ENCODE results near the gene SPOCD1.

SPOCD1 gene

GRCh38 chr1:31839662-31840343 is 24.0 kb upstream of the SPOCD1 start:
- no peak for TF ChIP-seq CTCF (conservative IDR thresholded peaks at IDR 0.05; ENCODE audit: low read depth, low read length)
- H3K4me3 ChIP-seq (ENCODE audit: low read length): no peak overlapping the region
- DNase-seq (ENCODE audit: low read depth): no peak

- no peak overlapping the region for H3K4me3 ChIP-seq (ENCODE audit: low read length)
- TF ChIP-seq CTCF (conservative IDR thresholded peaks at IDR 0.05; ENCODE audit: low read depth, low read length): no peak
- DNase-seq (ENCODE audit: low read depth): no peak
Measured at GRCh38 chr1:31837451-31838158, 21.8 kb upstream of the SPOCD1 start.

GRCh38 chr1:31836638-31837037 is 20.8 kb upstream of the SPOCD1 start:
- no peak for DNase-seq (ENCODE audit: low read depth)
- TF ChIP-seq CTCF (conservative IDR thresholded peaks at IDR 0.05; ENCODE audit: low read depth, low read length): no peak
- H3K4me3 ChIP-seq (ENCODE audit: low read length): no peak overlapping the region

- DNase-seq (ENCODE audit: low read depth): no peak
- no peak for TF ChIP-seq CTCF (conservative IDR thresholded peaks at IDR 0.05; ENCODE audit: low read depth, low read length)
- H3K4me3 ChIP-seq (ENCODE audit: low read length): no peak overlapping the region
Measured at GRCh38 chr1:31835415-31835814, 19.6 kb upstream of the SPOCD1 start.

GRCh38 chr1:31834501-31834900 is 18.7 kb upstream of the SPOCD1 start:
- no peak for TF ChIP-seq CTCF (conservative IDR thresholded peaks at IDR 0.05; ENCODE audit: low read depth, low read length)
- H3K4me3 ChIP-seq (ENCODE audit: low read length): no peak overlapping the region
- no peak for DNase-seq (ENCODE audit: low read depth)

GRCh38 chr1:31831397-31832378 is 15.9 kb upstream of the SPOCD1 start:
- H3K4me3 ChIP-seq (ENCODE audit: low read length): no peak overlapping the region
- DNase-seq (ENCODE audit: low read depth): no peak
- no peak for TF ChIP-seq CTCF (conservative IDR thresholded peaks at IDR 0.05; ENCODE audit: low read depth, low read length)

Measured in retinal pigment epithelial cell (primary cell).